NCI-H1417 treated with DMSO at 0.1 percent for 48 hours (cell line): ENCODE data around the gene TNPO1.
"Not testable (repeated sequence)": the region's sequence is repeated elsewhere in the genome, so short reads cannot be mapped to it uniquely, and the experiment has no call there.

Experiments used
- DNase-seq: peaks from one replicate; lab custom pipeline; 2025; lab: John Stamatoyannopoulos, UW

The TNPO1 gene

GRCh38 chr5:72934953-72935725 is 118.7 kb downstream of the TNPO1 start:
- DNase-seq, result not testable (repeated sequence)

GRCh38 chr5:72936893-72937292 is 120.4 kb downstream of the TNPO1 start:
- no peak for DNase-seq

- DNase-seq, result no peak
Measured at GRCh38 chr5:72937517-72938061, 121.1 kb downstream of the TNPO1 start.

- DNase-seq, result no peak
Measured at GRCh38 chr5:72938206-72938605, 121.7 kb downstream of the TNPO1 start.

- DNase-seq, result no peak
Measured at GRCh38 chr5:72940082-72940481, 123.6 kb downstream of the TNPO1 start.

- no peak for DNase-seq
Measured at GRCh38 chr5:72943307-72943706, 126.8 kb downstream of the TNPO1 start.

- no peak for DNase-seq
Measured at GRCh38 chr5:72947498-72947897, 131.0 kb downstream of the TNPO1 start.

- no peak for DNase-seq
Measured at GRCh38 chr5:72949481-72949880, 133.0 kb downstream of the TNPO1 start.

GRCh38 chr5:72951671-72952468 is 135.4 kb downstream of the TNPO1 start:
- DNase-seq, result no peak

- DNase-seq, result no peak
Measured at GRCh38 chr5:72954389-72954788, 137.9 kb downstream of the TNPO1 start.

GRCh38 chr5:72955143-72955767 is 138.8 kb downstream of the TNPO1 start:
- no peak for DNase-seq

GRCh38 chr5:72955768-72956323 is 139.4 kb downstream of the TNPO1 start, which contains the start of gene FCHO2:
Gene FCHO2 (plus strand): TSS chr5:72956041. CDS start chr5:72956097, 56 bp downstream.
- DNase-seq, result peak; percentile 67

GRCh38 chr5:72956324-72957140 is 140.1 kb downstream of the TNPO1 start:
- peak; percentile 0 for DNase-seq

- no peak for DNase-seq
Measured at GRCh38 chr5:72957337-72957736, 140.9 kb downstream of the TNPO1 start.

- no peak for DNase-seq
Measured at GRCh38 chr5:72959257-72959656, 142.8 kb downstream of the TNPO1 start.
